SK-N-SH (cell line): Measurements from ENCODE around the gene TGM2. TPM values are rescaled to one million over a fixed set of nuclear protein-coding genes. Genes with fewer than 3 reads are reported as not detected.
A peak's percentile ranks its signal among the peaks of the same experiment; 100 is the strongest.

Experiments used
- CTCF ChIA-PET: fragments of 300-600, 350-600 bp; formaldehyde crosslinking; extraction: SDS; loops from one replicate; lab custom pipeline; 2021; lab: Yijun Ruan, JAX
- POLR2A ChIA-PET: fragments of 350-600 bp; sonication (Branson Sonifier 250); formaldehyde crosslinking; extraction: SDS; loops from one replicate; lab custom pipeline; 2020; ENCODE audit warnings: antibody characterized with exemption, inconsistent platforms; lab: Yijun Ruan, JAX
- DNase-seq: peaks from one replicate; pipeline ENCODE4 v3.0.0; 2012
- H2AFZ ChIP-seq: fragments of 200-600 bp; sonication (generic); 2 replicates; pipeline ENCODE4 v1.8.1; 2016; ENCODE audit warnings: antibody characterized with exemption, mild to moderate bottlenecking, low read depth
- H3F3A ChIP-seq: fragments of 200-600 bp; sonication (generic); replicated peaks from 2 replicates; pipeline ENCODE3; 2016; ENCODE audit warnings: antibody characterized with exemption, mild to moderate bottlenecking; ENCODE audit not compliant: insufficient read depth
- H3K27ac ChIP-seq, 2 experiments: fragments of 200-500 bp in 1 of 2; fragments of 200-600 bp in 1 of 2; sonication (Bioruptor generic) in 1 of 2; sonication (generic), shearing (Covaris generic) in 1 of 2; 2 replicates each; pipeline versions ENCODE4 v1.5.1 to v1.6.1; 2014 to 2016; ENCODE audit warnings: low read depth in 2 of 2, inconsistent platforms in 1 of 2, low read length in 1 of 2, mild to moderate bottlenecking in 1 of 2, mixed read lengths in 1 of 2
- H3K27me3 ChIP-seq: fragments of 200-600 bp; sonication (generic), shearing (Covaris generic); 2 replicates; pipeline ENCODE4 v1.6.1; 2016; ENCODE audit warnings: mixed run types; ENCODE audit not compliant: insufficient read depth
- H3K36me3 ChIP-seq, 2 experiments: fragments of 200-500 bp in 1 of 2; fragments of 200-600 bp in 1 of 2; sonication (Bioruptor generic) in 1 of 2; sonication (generic) in 1 of 2; replicated peaks in 1 of 2; 2 replicates each; pipeline versions ENCODE3 to v1.5.1; 2014 to 2016; ENCODE audit warnings: low read length in 1 of 2, mild to moderate bottlenecking in 1 of 2; ENCODE audit not compliant: insufficient read depth in 2 of 2, control insufficient read depth in 1 of 2
- H3K4me1 ChIP-seq, 2 experiments: fragments of 200-500 bp in 1 of 2; fragments of 200-600 bp in 1 of 2; sonication (Bioruptor generic) in 1 of 2; sonication (generic), shearing (Covaris generic) in 1 of 2; 2 replicates each; pipeline versions ENCODE4 v1.5.1 to v1.6.1; 2014 to 2016; ENCODE audit warnings: low read depth in 1 of 2, low read length in 1 of 2, mixed run types in 1 of 2; ENCODE audit not compliant: insufficient read depth in 2 of 2, control insufficient read depth in 1 of 2
- H3K4me2 ChIP-seq: fragments of 200-600 bp; sonication (generic), shearing (Covaris generic); 2 replicates; pipeline ENCODE4 v1.6.1; 2017; ENCODE audit warnings: mixed run types
- H3K4me3 ChIP-seq, 2 experiments: fragments of 200-500 bp in 1 of 2; fragments of 200-600 bp in 1 of 2; sonication (Bioruptor generic) in 1 of 2; sonication (generic), shearing (Covaris generic) in 1 of 2; 2 replicates each; pipeline versions ENCODE4 v1.5.1 to v1.8.1; 2014 to 2016; ENCODE audit warnings: low read depth in 2 of 2, inconsistent platforms in 1 of 2, low read length in 1 of 2, mild to moderate bottlenecking in 1 of 2, mixed read lengths in 1 of 2, moderate library complexity in 1 of 2
- H3K79me2 ChIP-seq: fragments of 200-600 bp; sonication (generic); 2 replicates; pipeline ENCODE4 v1.8.1; 2017; ENCODE audit warnings: mild to moderate bottlenecking; ENCODE audit not compliant: insufficient read depth
- H3K9ac ChIP-seq: fragments of 200-600 bp; sonication (generic); 2 replicates; pipeline ENCODE4 v1.6.1; 2017; ENCODE audit warnings: mixed run types
- H3K9me2 ChIP-seq: fragments of 200-600 bp; sonication (generic); 2 replicates; pipeline ENCODE4 v1.6.1; 2017; ENCODE audit warnings: mixed run types
- H3K9me3 ChIP-seq: fragments of 200-600 bp; sonication (generic); 2 replicates; pipeline ENCODE4 v1.6.1; 2017; ENCODE audit warnings: mixed run types, mild to moderate bottlenecking, moderate library complexity
- H4K20me1 ChIP-seq: fragments of 200-600 bp; sonication (generic); 2 replicates; pipeline ENCODE4 v1.6.1; 2017; ENCODE audit warnings: mild to moderate bottlenecking, mixed run types; ENCODE audit not compliant: insufficient read depth
- FOSL2 ChIP-seq: IDR thresholded peaks from 2 replicates; pipeline ENCODE4 v1.4.0; 2012; ENCODE audit warnings: low read depth, mild to moderate bottlenecking, moderate library complexity, borderline replicate concordance
- JUND ChIP-seq: IDR thresholded peaks from 2 replicates; pipeline ENCODE4 v1.4.0; 2012
- TCF12 ChIP-seq: IDR thresholded peaks from 2 replicates; pipeline ENCODE4 v1.4.0; 2012
- WGBS: methylation state at CpG from one replicate; pipeline ENCODE4 v1.1.6; 2017; ENCODE audit warnings: low lambda C conversion rate; 5-methylcytosine and 5-hydroxymethylcytosine counted together
- polyA plus RNA-seq, 3 experiments: library from polyadenylated mRNA; depleted of rRNA; stranded (reverse); fragments of >200 nt; gene quantifications; 2 replicates each; pipeline ENCODE4 v1.2.3, GENCODE V29; 2012
- TF ChIP-seq, protein P1 (sequence below): IDR thresholded peaks from 2 replicates; pipeline ENCODE4 v1.4.0; 2012; ENCODE audit warnings: low read depth, borderline replicate concordance
- TF ChIP-seq, protein P2 (sequence below): IDR thresholded peaks from 2 replicates; pipeline ENCODE4 v1.4.0; 2012; ENCODE audit warnings: low read depth, borderline replicate concordance

The TGM2 gene
- polyA plus RNA-seq, 1 of the 3 experiments (the other 2 are of a cell fraction) = 676 TPM

DNA sequence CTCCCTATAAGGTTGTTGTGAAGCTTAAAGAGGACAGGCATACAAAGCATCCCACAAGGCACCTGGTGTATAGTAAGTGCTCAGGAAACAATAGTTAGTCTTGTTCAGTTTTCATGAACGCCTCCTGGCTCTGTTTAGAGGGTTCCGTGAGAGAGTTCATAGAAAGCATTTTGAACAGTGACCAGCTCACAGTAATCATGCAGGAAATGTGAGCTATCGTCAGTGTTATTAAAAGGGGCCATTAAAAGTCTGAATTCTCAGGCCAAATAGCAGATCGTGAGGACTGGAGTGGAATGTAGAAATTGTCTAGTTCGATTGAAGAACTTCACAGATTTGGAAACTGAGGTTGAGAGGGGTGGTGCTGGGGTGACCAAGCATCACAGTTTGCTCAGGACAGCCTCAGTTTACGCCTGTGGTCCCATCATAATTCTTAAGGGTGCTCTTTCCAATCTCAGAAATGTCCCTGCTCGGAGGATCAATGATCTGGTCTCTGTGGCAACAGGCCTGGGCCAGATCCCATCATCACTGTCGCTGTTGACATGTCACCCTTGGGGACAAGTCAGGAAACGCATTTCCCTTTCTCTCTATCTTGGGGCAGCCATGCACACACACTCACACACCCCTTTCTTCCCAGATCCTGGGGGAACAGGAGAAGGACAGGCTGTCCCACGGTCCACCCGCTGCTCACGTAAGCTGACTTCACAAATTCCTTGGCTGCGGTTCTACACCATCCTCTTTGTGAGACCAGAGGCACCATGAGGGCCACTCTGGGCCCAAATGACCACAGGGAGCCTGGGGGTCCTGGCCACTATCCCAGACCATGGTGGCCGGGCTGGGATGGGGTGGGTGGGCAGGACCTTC, 7.2 kb downstream of the TGM2 start:
- Histone ChIP-seq H3K27me3 (no peaks in the 10 kb centered on the region), H3F3A (peaks cover 63% of the 10 kb centered on the region)
- DNase-seq = no peak
- TF ChIP-seq, protein P1, sequence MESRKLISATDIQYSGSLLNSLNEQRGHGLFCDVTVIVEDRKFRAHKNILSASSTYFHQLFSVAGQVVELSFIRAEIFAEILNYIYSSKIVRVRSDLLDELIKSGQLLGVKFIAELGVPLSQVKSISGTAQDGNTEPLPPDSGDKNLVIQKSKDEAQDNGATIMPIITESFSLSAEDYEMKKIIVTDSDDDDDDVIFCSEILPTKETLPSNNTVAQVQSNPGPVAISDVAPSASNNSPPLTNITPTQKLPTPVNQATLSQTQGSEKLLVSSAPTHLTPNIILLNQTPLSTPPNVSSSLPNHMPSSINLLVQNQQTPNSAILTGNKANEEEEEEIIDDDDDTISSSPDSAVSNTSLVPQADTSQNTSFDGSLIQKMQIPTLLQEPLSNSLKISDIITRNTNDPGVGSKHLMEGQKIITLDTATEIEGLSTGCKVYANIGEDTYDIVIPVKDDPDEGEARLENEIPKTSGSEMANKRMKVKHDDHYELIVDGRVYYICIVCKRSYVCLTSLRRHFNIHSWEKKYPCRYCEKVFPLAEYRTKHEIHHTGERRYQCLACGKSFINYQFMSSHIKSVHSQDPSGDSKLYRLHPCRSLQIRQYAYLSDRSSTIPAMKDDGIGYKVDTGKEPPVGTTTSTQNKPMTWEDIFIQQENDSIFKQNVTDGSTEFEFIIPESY = no peak
- TF ChIP-seq, all 33 proteins: peak for 0
- 93% methylated on average over 13 of the region's 14 CpGs for WGBS
- ChIA-PET CTCF (interaction anchor here (1.0 to 3.0 kb wide), 6 partner anchors 9 to 150 kb away, joined by 3 to 10 read pairs (median 4); no protein-coding TSS in a partner anchor), POLR2A (no interaction called here)
- Histone ChIP-seq H4K20me1 (no peaks in the 10 kb centered on the region), H3K4me2 (peak overlapping the region; percentile 25; the same call in 1 of the 2 replicates), H3K79me2 (peaks cover 34% of the 10 kb centered on the region), H3K9me2 (no peaks in the 10 kb centered on the region), H2AFZ (no peak overlapping the region), H3K4me3 (no peak overlapping the region), H3K9ac (no peak overlapping the region), H3K36me3 (peaks cover 39 to 49% of the 10 kb centered on the region in 2 experiments), H3K27ac (peak overlapping the region; percentile 9 to 30), H3K4me1 (peaks cover 27 to 32% of the 10 kb centered on the region in 2 experiments; a peak in 3 of 4 replicates), H3K9me3 (no peaks in the 10 kb centered on the region)

DNA sequence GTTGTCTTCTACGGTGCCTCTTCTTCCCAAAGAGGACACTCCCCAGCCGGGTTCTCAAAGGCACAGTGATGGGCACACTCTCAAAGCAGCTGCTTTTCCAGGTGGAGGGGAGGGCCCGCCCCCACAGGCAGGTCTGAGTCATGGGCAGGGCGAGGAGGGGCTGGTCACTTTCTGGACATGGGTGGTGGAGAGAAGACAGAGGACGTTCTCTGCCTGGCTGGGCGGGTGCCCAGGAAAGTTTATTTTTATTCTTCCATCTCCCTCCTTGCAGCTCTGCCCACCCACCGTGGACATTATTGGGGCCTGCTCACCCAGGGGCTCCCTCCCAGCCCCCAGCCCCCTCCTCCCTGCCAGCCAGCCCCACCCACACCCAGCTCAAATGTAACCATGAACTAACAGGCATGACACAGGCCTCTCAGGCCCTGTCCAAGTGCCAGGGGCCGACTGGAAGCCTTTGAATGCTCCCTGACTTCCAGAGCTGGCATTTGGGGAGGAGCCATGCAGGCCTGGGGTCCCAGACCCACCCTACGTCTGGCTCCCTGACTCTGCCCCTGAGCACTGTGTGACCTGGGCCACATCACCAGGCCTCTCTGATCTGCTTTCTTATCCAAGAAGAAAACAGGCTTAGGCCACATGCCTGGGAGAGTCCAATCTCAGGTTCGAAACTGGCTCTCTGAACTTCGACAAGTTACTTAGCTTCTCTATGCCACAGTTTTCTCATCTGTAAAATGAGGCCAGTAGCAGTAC, 8.0 kb downstream of the TGM2 start:
- H3K4me2 ChIP-seq = no peak overlapping the region
- POLR2A ChIA-PET = no interaction called here
- peaks cover 58% of the 10 kb centered on the region for H3F3A ChIP-seq
- H3K36me3 ChIP-seq = peaks cover 39 to 43% of the 10 kb centered on the region in 2 experiments
- CTCF ChIA-PET = interaction anchor here (1.0 to 3.0 kb wide), 7 partner anchors 10 to 149 kb away, joined by 3 to 10 read pairs (median 3); no protein-coding TSS in a partner anchor
- TF ChIP-seq FOSL2 (peak; percentile 34; the same call in 1 of the 2 replicates), JUND (0 out of 2 replicates have a peak, but pooled peaks have one; percentile 34), TCF12 (0 out of 2 replicates have a peak, but pooled peaks have one; percentile 15)
- TF ChIP-seq, protein P2, sequence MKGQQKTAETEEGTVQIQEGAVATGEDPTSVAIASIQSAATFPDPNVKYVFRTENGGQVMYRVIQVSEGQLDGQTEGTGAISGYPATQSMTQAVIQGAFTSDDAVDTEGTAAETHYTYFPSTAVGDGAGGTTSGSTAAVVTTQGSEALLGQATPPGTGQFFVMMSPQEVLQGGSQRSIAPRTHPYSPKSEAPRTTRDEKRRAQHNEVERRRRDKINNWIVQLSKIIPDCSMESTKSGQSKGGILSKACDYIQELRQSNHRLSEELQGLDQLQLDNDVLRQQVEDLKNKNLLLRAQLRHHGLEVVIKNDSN = no peak
- H3K4me3 ChIP-seq = no peak overlapping the region
- H3K9ac ChIP-seq = no peak overlapping the region
- H2AFZ ChIP-seq = no peak overlapping the region
- WGBS = 61% methylated on average over 9 of the region's 11 CpGs
- no peaks in the 10 kb centered on the region for H3K9me2 ChIP-seq
- H3K27me3 ChIP-seq = no peaks in the 10 kb centered on the region
- H4K20me1 ChIP-seq = no peaks in the 10 kb centered on the region
- H3K79me2 ChIP-seq = peaks cover 26% of the 10 kb centered on the region; the same call in 1 of the 2 replicates
- peaks cover 34 to 37% of the 10 kb centered on the region in 2 experiments for H3K4me1 ChIP-seq
- peak overlapping the region; percentile 9 to 30; a peak in 3 of 4 replicates for H3K27ac ChIP-seq
- H3K9me3 ChIP-seq = no peaks in the 10 kb centered on the region
- no peak for DNase-seq
